Ramos (cell line): ENCODE data around the gene PIGM.

Experiments used
- in situ Hi-C: fragments of 300-500 bp; cut with MboI; formaldehyde crosslinking; loops from one replicate; pipeline ENCODE4 v1.14.3; 2022; ENCODE audit warnings: low sequenced_read_pairs; ENCODE audit not compliant: unreplicated experiment

PIGM gene

GRCh38 chr1:160031365-160032164, at the start of gene PIGM:
Gene PIGM, minus strand, starts transcription at chr1:160031990. Its CDS starts 251 bp downstream, at chr1:160031739.
- in situ Hi-C loops, result no loop called here

GRCh38 chr1:160081261-160081936, 49.6 kb upstream of the PIGM start, which contains the start of gene KCNJ9:
Gene KCNJ9, plus strand, starts transcription at chr1:160081538. Its CDS starts 2,493 bp downstream, at chr1:160084031.
- in situ Hi-C loops, result no loop called here

GRCh38 chr1:160080381-160081100, 48.8 kb upstream of the PIGM start:
- in situ Hi-C loops, result no loop called here

GRCh38 chr1:160079448-160079847, 47.7 kb upstream of the PIGM start:
- in situ Hi-C loops, result no loop called here

- in situ Hi-C loops, result no loop called here
These were observed 46.9 kb upstream of the PIGM start for GRCh38 chr1:160078512-160079195.

GRCh38 chr1:160077486-160077885, 45.7 kb upstream of the PIGM start:
- in situ Hi-C loops, result no loop called here

- in situ Hi-C loops, result no loop called here
These were observed 44.5 kb upstream of the PIGM start for GRCh38 chr1:160076295-160076694.

- in situ Hi-C loops, result no loop called here
These were observed 44.0 kb upstream of the PIGM start for GRCh38 chr1:160075836-160076235.

GRCh38 chr1:160074865-160075264, 43.1 kb upstream of the PIGM start:
- in situ Hi-C loops, result no loop called here

GRCh38 chr1:160071289-160071688, 39.5 kb upstream of the PIGM start:
- in situ Hi-C loops, result no loop called here

- in situ Hi-C loops, result no loop called here
These were observed 38.7 kb upstream of the PIGM start for GRCh38 chr1:160070243-160071163.

GRCh38 chr1:160069460-160070231, 37.9 kb upstream of the PIGM start, which contains the start of gene KCNJ10:
Gene KCNJ10, minus strand, starts transcription at chr1:160070160. Its CDS starts 27,628 bp downstream, at chr1:160042532.
- in situ Hi-C loops, result no loop called here

GRCh38 chr1:160068225-160068624, 36.4 kb upstream of the PIGM start:
- in situ Hi-C loops, result no loop called here

- in situ Hi-C loops, result no loop called here
These were observed 35.3 kb upstream of the PIGM start for GRCh38 chr1:160066829-160067745.

GRCh38 chr1:160064746-160065145, 33.0 kb upstream of the PIGM start:
- in situ Hi-C loops, result no loop called here

- in situ Hi-C loops, result no loop called here
These were observed 32.4 kb upstream of the PIGM start for GRCh38 chr1:160064164-160064563.

- in situ Hi-C loops, result no loop called here
These were observed 31.4 kb upstream of the PIGM start for GRCh38 chr1:160063176-160063575.

GRCh38 chr1:160062230-160062532, 30.4 kb upstream of the PIGM start:
- in situ Hi-C loops, result no loop called here
